GM21515 (cell line): Measurements from ENCODE around the gene DKKL1.
A peak's percentile ranks its signal among the peaks of the same experiment; 100 is the strongest.
"Not testable (repeated sequence)": the region's sequence is repeated elsewhere in the genome, so short reads cannot be mapped to it uniquely, and the experiment has no call there.

ENCODE experiments used
- ATAC-seq: cut with Tn5 transposase; IDR thresholded peaks from one replicate; pipeline ENCODE4 v1.9.1; 2021; ENCODE audit not compliant: unreplicated experiment

The DKKL1 gene

DNA sequence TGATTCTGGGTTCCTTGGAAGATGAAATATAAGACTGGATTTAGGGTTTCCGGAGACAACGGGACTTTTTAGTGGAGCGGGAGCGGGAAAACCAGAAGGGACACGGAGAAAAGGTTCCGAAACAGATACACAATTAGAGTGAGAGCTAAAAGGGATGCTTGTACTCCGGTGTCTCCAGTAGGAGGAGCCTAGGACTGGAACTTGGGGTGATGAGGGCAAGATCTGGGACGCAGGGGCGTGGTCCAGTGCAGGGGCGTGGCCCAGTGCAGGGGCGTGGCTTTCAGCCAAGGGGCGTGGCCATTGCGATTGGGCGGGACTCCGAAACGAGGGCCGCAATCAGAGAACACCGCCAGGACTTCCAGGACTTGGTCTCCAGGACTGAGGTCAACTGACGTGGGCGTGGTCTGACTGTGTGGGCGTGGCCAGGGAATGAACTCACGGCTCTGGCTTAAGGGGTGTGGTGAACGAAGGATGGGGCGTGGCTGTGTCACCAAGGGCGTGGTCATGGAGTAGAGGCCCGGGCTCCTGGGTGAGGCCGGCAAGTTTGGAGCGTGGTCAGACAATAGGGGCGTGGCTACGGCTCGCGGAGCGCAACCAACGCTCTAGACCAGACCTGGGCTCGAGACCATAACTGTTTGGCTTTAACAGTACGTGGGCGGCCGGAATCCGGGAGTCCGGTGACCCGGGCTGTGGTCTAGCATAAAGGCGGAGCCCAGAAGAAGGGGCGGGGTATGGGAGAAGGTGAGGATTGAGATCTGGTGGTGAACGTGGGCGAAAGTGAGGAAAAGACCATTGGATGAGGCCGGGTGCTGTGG is at the start of gene DKKL1:
Gene DKKL1, plus strand, starts transcription at position 610 of the 815 bp plus-strand sequence. Its CDS starts 122 bp downstream, at position 732.
- ATAC-seq: no peak

DNA sequence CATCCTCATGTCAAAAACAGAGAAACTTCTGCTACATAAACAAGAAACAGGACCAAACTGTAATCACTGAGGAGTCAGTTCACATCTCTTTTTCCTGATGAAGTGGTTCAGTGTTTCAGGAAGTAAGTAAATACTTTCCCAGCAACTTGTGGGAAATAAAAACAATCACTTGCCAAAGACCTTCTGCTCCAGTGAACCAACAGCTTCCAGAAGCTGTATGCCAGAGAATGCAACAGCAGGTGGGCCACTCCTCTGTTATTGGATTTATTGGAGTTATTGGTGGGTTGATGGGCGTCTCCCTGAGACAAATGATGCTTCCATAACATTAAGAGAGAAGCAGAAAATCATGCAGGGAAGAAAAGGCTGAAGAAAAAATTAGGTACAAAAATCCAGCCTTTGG is 48.6 kb upstream of the DKKL1 start:
- ATAC-seq: no peak

DNA sequence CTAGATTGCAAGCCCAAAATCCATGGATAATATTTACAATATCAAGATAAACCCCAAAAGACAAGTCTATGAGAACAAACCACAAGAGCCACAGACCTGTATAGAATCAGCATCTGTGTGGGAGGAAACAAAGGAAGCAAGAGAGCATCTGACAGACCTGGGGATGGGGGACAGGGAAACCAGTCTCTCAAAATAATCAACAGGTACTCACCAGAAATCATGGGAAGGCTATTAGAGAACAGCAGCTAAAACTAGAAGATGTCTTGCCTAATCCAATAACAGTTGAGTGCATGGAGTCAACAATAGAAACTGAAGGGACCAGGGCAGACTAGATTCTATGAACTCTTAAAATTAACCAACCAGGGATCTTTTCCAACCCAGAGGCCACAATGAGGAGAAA is 47.4 kb upstream of the DKKL1 start:
- ATAC-seq: no peak

- ATAC-seq: no peak
These were observed 45.4 kb upstream of the DKKL1 start for GRCh38 chr19:49318296-49318695.

- ATAC-seq: no peak
These were observed 38.7 kb upstream of the DKKL1 start, which contains the start of gene SLC6A16 for GRCh38 chr19:49324801-49325576. TSS of gene SLC6A16 (minus strand) at chr19:49325191. CDS start at chr19:49311347, 13,844 bp downstream.

GRCh38 chr19:49325756-49326155 is 37.9 kb upstream of the DKKL1 start:
- not testable (repeated sequence) for ATAC-seq

DNA sequence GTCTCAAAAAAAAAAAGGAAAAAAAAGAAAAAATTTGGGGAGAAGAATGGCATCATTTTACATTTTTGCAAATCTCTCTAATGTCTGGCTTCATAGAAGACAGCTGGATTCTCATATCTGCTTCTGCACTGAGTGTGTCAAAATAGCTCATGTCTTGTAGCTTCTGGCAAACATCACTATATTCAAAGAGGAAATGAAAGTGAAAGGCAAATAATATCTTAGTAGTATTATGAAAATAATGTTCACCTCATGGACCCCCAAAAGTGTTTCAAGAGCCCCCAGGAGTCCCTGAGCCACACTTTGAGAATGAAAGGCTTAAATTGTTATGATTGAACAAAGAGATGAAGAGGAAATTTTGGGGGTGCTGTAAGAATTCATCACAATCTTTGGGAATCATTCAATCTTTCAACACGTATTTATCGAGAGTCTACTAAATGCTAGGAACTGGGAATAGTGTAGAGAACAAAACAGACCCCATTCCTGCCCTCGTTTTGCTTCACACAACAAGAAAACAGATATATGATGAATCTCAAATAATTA is 37.4 kb upstream of the DKKL1 start:
- ATAC-seq: no peak

GRCh38 chr19:49327878-49328544 is 35.7 kb upstream of the DKKL1 start:
- ATAC-seq: no peak

DNA sequence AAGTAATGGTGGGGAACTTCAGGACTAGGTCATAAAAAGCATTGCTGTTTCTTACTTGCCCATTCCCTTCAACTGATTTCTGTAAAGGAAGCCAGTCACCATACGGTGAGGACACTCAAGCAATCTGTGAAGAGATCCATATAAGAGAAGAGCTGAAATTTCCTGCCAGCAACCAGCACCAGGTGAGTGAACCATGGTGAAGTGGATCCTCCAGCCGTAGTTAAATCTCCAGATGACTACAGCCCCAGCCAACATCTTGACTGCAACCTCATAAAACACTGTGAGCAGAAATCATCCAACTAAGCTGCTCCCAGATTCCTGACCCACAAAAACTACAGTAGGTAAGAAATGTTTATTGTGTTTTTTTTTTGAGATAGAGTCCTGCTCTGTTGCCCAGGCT is 34.9 kb upstream of the DKKL1 start:
- ATAC-seq: no peak

DNA sequence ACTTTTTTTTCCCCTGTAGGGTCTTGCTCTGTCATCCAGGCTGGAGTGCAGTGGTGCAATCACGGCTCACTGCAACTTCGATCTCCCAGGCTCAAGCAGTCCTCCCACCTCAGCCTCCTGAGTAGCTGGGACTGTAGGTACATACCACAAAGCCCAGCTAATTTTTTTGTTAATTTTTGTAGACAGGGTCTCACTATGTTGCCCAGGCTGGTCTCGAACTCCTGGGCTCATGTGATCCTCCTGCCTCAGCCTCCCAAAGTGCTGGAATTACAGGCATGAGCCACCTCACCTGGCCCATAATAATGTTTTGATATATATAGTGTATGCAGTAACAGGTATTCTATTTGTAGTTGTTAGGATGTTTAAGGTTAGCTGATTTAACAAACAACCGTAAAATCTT is 32.5 kb upstream of the DKKL1 start:
- not testable (repeated sequence) for ATAC-seq

GRCh38 chr19:49331616-49332055 is 32.0 kb upstream of the DKKL1 start:
- peak; percentile 34 for ATAC-seq

DNA sequence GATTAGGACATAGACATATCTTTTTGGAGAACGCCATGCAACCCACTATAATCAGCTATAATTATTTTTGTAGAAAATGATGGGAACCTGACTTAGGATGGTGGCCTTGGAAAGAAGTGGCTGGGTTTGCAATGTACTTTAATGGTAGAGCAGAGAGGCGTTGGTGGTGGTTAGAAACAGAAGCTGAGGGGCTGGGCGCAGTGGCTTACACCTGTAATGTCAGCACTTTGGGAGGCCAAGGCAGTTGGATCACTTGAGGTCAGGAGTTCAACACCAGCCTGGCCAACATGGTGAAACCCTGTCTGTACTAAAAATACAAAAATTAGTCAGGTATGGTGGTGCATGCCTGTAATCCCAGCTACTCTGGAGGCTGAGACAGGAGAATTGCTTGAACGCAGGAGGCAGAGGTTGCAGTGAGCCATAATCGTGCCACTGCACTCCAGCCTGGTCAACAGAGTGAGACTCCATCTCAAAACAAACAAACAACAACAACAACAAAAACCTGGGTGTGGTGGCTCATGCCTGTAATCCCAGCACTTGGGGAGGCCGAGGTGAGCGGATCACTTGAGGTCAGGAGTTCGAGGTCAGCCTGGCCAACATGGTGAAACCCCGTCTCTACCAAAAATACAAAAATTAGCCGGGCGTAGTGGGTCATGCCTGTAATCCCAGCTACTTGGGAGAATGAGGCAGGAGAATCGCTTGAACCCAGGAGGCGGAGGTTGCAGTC is 30.8 kb upstream of the DKKL1 start:
- ATAC-seq: not testable (repeated sequence)

DNA sequence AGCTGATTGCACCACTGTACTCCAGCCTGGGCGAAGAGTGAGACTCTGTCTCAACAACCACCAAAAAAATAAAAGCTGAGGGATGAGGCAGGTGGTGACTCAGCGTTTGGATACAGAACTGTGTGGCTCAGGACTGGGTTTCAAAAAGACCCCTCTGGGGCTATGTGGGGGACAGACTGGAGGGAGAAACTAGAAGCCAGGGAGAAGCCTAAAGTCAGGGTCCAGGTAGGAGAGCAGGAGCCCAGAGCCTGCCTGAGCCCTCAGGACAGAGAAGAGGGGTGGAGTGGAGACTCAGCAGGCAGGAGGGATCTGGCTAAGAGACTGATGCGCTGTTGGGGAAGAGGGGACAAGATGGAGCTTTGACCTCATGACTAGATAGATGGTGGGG is 30.3 kb upstream of the DKKL1 start:
- no peak for ATAC-seq

GRCh38 chr19:49333811-49334288 is 29.8 kb upstream of the DKKL1 start:
- peak; percentile 43 for ATAC-seq

DNA sequence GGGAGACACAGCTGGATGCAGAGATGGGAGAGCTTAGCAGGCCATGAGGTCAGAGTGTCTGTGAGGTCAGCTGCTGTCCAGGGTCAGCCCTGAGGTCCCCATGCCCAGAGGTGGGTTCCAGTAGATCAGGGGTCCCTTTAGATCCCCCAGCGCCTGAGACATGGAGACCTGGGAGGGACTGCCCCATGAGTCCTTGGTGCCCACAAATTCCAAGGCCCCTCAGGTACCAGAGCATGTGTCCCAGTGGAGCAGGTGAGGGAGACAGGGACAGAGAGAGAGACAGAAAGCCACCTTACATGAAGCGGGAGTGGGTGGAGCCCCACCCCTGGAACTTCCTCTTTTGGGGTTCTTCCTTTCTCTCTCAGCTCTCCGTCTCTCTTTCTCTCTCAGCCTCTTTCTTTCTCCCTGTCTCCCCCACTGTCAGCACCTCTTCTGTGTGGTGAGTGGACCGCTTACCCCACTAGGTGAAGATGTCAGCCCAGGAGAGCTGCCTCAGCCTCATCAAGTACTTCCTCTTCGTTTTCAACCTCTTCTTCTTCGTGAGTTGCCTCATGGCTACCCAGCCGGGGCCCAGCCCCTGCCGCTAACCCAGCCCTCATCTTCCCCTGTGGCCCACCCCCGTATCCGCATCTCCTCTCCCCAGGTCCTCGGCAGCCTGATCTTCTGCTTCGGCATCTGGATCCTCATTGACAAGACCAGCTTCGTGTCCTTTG is 28.4 kb upstream of the DKKL1 start, which contains the start of gene CD37:
Gene CD37, plus strand, starts transcription at position 336 of the 713 bp plus-strand sequence. Its CDS starts 135 bp downstream, at position 471.
- ATAC-seq: no peak

- ATAC-seq: no peak
These were observed 27.7 kb upstream of the DKKL1 start for GRCh38 chr19:49335784-49336481.

DNA sequence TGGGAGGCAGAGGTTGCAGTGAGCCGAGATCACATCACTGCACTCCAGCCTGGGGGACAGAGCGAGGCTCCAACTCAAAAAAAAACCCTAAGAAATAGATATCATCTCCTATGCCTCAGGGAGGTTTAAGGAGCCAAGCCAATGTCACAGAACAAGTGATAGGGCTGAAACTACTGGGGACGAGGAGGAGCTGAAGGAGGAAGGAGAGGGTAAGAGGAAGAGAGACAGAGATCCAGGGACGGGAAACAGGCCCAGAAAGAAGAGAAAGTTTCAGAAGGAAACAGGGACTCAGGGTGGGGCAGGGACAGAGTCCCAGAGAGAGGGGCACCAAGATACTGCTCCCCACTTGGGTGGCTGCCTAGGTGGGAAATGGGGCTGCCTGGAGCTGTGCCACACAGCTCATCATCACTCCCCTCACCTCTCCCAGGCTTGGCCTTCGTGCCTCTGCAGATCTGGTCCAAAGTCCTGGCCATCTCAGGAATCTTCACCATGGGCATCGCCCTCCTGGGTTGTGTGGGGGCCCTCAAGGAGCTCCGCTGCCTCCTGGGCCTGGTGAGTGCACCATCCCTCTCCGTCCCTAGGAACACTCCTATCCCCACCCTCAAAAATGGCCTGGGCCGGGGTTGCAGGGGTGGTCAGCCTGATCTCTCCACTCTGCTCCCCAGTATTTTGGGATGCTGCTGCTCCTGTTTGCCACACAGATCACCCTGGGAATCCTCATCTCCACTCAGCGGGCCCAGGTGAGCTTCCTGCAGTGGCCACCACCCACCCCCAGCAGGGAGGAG is 27.0 kb upstream of the DKKL1 start:
- ATAC-seq: no peak
